ENCODE measurements around the gene BRWD1.

The BRWD1 gene

GRCh38 chr21:39332175-39332574, 18.7 kb upstream of the BRWD1 start:
- H3K9me3 ChIP-seq, result no peaks in the 10 kb centered on the region
- H3K27ac ChIP-seq, result no peak overlapping the region
- no peak overlapping the region for H3K4me2 ChIP-seq
- no peaks in the 10 kb centered on the region for H4K20me1 ChIP-seq
- H3K4me3 ChIP-seq, result no peak overlapping the region
- no peaks in the 10 kb centered on the region for H3K27me3 ChIP-seq
- no peak overlapping the region for H3K9ac ChIP-seq
- no peaks in the 10 kb centered on the region for H3K36me3 ChIP-seq
- no peak for TF ChIP-seq Cebpa-rat (IDR thresholded peaks at IDR 0.05)
- H3K4me1 ChIP-seq, result no peaks in the 10 kb centered on the region

GRCh38 chr21:39330001-39330400, 16.6 kb upstream of the BRWD1 start:
- Histone ChIP-seq H3K27ac (no peak overlapping the region), H3K4me1 (no peaks in the 10 kb centered on the region), H3K4me2 (no peak overlapping the region), H3K9ac (no peak overlapping the region), H4K20me1 (no peaks in the 10 kb centered on the region), H3K36me3 (no peaks in the 10 kb centered on the region), H3K27me3 (no peaks in the 10 kb centered on the region), H3K9me3 (no peaks in the 10 kb centered on the region), H3K4me3 (no peak overlapping the region)
- no peak for TF ChIP-seq Cebpa-rat (IDR thresholded peaks at IDR 0.05)

- H3K4me2 ChIP-seq, result no peak overlapping the region
- no peak for TF ChIP-seq Cebpa-rat (IDR thresholded peaks at IDR 0.05)
- no peaks in the 10 kb centered on the region for H3K27me3 ChIP-seq
- H3K4me3 ChIP-seq, result no peak overlapping the region
- no peaks in the 10 kb centered on the region for H3K9me3 ChIP-seq
- H3K9ac ChIP-seq, result no peak overlapping the region
- H3K36me3 ChIP-seq, result no peaks in the 10 kb centered on the region
- H3K27ac ChIP-seq, result no peak overlapping the region
- H3K4me1 ChIP-seq, result no peaks in the 10 kb centered on the region
- no peaks in the 10 kb centered on the region for H4K20me1 ChIP-seq
These were observed 14.3 kb upstream of the BRWD1 start for GRCh38 chr21:39327727-39328126.

- Histone ChIP-seq H3K9ac (no peak overlapping the region), H3K4me3 (no peak overlapping the region), H4K20me1 (no peaks in the 10 kb centered on the region)
These were observed 13.3 kb upstream of the BRWD1 start for GRCh38 chr21:39326607-39327307.

GRCh38 chr21:39325458-39325857, 12.0 kb upstream of the BRWD1 start:
- Histone ChIP-seq H3K27me3 (no peaks in the 10 kb centered on the region), H3K9me3 (no peaks in the 10 kb centered on the region), H3K4me1 (0 out of 2 replicates have a peak, but pooled peaks cover 5% of the 10 kb centered on the region), H3K4me2 (no peak overlapping the region), H3K36me3 (no peaks in the 10 kb centered on the region), H3K9ac (no peak overlapping the region), H4K20me1 (no peaks in the 10 kb centered on the region), H3K4me3 (no peak overlapping the region), H3K27ac (no peak overlapping the region)
- no peak for TF ChIP-seq Cebpa-rat (IDR thresholded peaks at IDR 0.05)

More at GRCh38 chr21:39326607-39327307, 13.3 kb upstream of the BRWD1 start:
- TF ChIP-seq Cebpa-rat (IDR thresholded peaks at IDR 0.05), result no peak
- Histone ChIP-seq H3K4me1 (0 out of 2 replicates have a peak, but pooled peaks cover 5% of the 10 kb centered on the region), H3K4me2 (no peak overlapping the region), H3K9me3 (no peaks in the 10 kb centered on the region), H3K27ac (no peak overlapping the region), H3K27me3 (no peaks in the 10 kb centered on the region), H3K36me3 (no peaks in the 10 kb centered on the region)

GRCh38 chr21:39321424-39321823, 8.0 kb upstream of the BRWD1 start:
- Histone ChIP-seq H4K20me1 (no peaks in the 10 kb centered on the region), H3K9ac (no peak overlapping the region), H3K36me3 (no peaks in the 10 kb centered on the region), H3K27ac (no peak overlapping the region), H3K27me3 (no peaks in the 10 kb centered on the region), H3K4me1 (peaks cover 19% of the 10 kb centered on the region), H3K4me2 (no peak overlapping the region), H3K4me3 (no peak overlapping the region), H3K9me3 (no peaks in the 10 kb centered on the region)
- TF ChIP-seq Cebpa-rat (IDR thresholded peaks at IDR 0.05), result no peak

- no peaks in the 10 kb centered on the region for H3K9me3 ChIP-seq
- peaks cover 31% of the 10 kb centered on the region for H3K4me1 ChIP-seq
- no peaks in the 10 kb centered on the region for H3K27me3 ChIP-seq
- H3K36me3 ChIP-seq, result no peaks in the 10 kb centered on the region
- no peak overlapping the region for H3K27ac ChIP-seq
- no peak overlapping the region for H3K9ac ChIP-seq
- H4K20me1 ChIP-seq, result no peaks in the 10 kb centered on the region
- no peak for TF ChIP-seq Cebpa-rat (IDR thresholded peaks at IDR 0.05)
- no peak overlapping the region for H3K4me3 ChIP-seq
- no peak overlapping the region for H3K4me2 ChIP-seq
These were observed 6.4 kb upstream of the BRWD1 start for GRCh38 chr21:39319814-39320332.

GRCh38 chr21:39319251-39319756, 5.9 kb upstream of the BRWD1 start:
- no peaks in the 10 kb centered on the region for H3K36me3 ChIP-seq
- H3K4me2 ChIP-seq, result no peak overlapping the region
- no peaks in the 10 kb centered on the region for H3K27me3 ChIP-seq
- no peak for TF ChIP-seq Cebpa-rat (IDR thresholded peaks at IDR 0.05)
- H3K4me3 ChIP-seq, result no peak overlapping the region
- no peaks in the 10 kb centered on the region for H3K9me3 ChIP-seq
- no peaks in the 10 kb centered on the region for H4K20me1 ChIP-seq
- H3K27ac ChIP-seq, result no peak overlapping the region
- H3K4me1 ChIP-seq, result peaks cover 37% of the 10 kb centered on the region
- H3K9ac ChIP-seq, result no peak overlapping the region

- H3K4me3 ChIP-seq, result no peak overlapping the region
- no peak overlapping the region for H3K27ac ChIP-seq
- H3K27me3 ChIP-seq, result no peaks in the 10 kb centered on the region
- no peak overlapping the region for H3K9ac ChIP-seq
- H3K9me3 ChIP-seq, result no peaks in the 10 kb centered on the region
- no peaks in the 10 kb centered on the region for H4K20me1 ChIP-seq
- TF ChIP-seq Cebpa-rat (IDR thresholded peaks at IDR 0.05), result no peak
- H3K4me1 ChIP-seq, result peaks cover 38% of the 10 kb centered on the region
- H3K4me2 ChIP-seq, result peak overlapping the region; percentile 36
- no peaks in the 10 kb centered on the region for H3K36me3 ChIP-seq
These were observed 4.9 kb upstream of the BRWD1 start for GRCh38 chr21:39318091-39318959.
